Esophagus muscularis mucosa (tissue), 4 donors: ENCODE data around the gene PPTC7. TPM values are rescaled to one million over a fixed set of nuclear protein-coding genes. Genes with fewer than 3 reads are reported as not detected.

Experiments
- DNase-seq: peaks from one replicate; pipeline ENCODE4 v3.0.0-alpha.2; 2017; ENCODE audit errors: extremely low spot score
- H3K27ac ChIP-seq, 4 donors: fragments of 200-600 bp; sonication (generic); replicated peaks in 1 of 4; 1 replicate in 3 of 4; 2 replicates in 1 of 4; pipeline ENCODE4 v1.5.1; 2016 to 2019; ENCODE audit warnings: mild to moderate bottlenecking in 1 of 4
- H3K27me3 ChIP-seq, 4 donors: fragments of 200-600 bp; sonication (generic); one replicate each; pipeline versions ENCODE4 v1.5.1 to v1.6.0; 2016 to 2019
- H3K36me3 ChIP-seq, 4 donors: fragments of 200-600 bp; sonication (generic); one replicate each; pipeline ENCODE4 v1.5.1; 2016 to 2019
- H3K4me1 ChIP-seq, 4 donors: fragments of 200-600 bp; sonication (generic); one replicate each; pipeline ENCODE4 v1.5.1; 2016 to 2019
- H3K4me3 ChIP-seq, 4 donors: fragments of 200-600 bp; sonication (generic); 1 replicate in 2 of 4; 2 replicates in 2 of 4; pipeline ENCODE4 v1.5.1; 2016 to 2019; ENCODE audit warnings: mild to moderate bottlenecking in 4 of 4, moderate library complexity in 1 of 4
- H3K9me3 ChIP-seq, 4 donors: fragments of 200-600 bp; sonication (generic); 1 replicate in 3 of 4; 2 replicates in 1 of 4; pipeline ENCODE4 v1.5.1; 2016 to 2019
- EP300 ChIP-seq: sonication (generic); formaldehyde crosslinking; IDR thresholded peaks from one replicate; pipeline ENCODE4 v1.6.1; 2017; ENCODE audit warnings: antibody characterized with exemption
- POLR2A ChIP-seq: fragments of 450-650 bp; IDR thresholded peaks from one replicate; pipeline ENCODE4 v1.6.1; 2017; ENCODE audit warnings: antibody characterized with exemption, moderate library complexity, mild to moderate bottlenecking, low read depth
- POLR2AphosphoS5 ChIP-seq, 2 donors: sonication (generic); formaldehyde crosslinking; IDR thresholded peaks; one replicate each; pipeline ENCODE4 v1.6.1; 2017; ENCODE audit warnings: antibody characterized with exemption in 2 of 2
- WGBS: methylation state at CpG from one replicate; pipeline ENCODE4 v1.1.5; 2018; 5-methylcytosine and 5-hydroxymethylcytosine counted together
- intact Hi-C: fragments of 100-400 bp; cut with DNase I; formaldehyde crosslinking; loops from one replicate; pipeline ENCODE4 v1.15.1; 2023
- total RNA-seq, 4 donors: library from RNA; depleted of rRNA; stranded (reverse); fragments of >200 nt; gene quantifications; one replicate each; pipeline versions ENCODE4 v1.1.0 to v1.2.1, GENCODE V29; 2016
- TF ChIP-seq, protein P1 (sequence below), 3 experiments: fragments of 200-600 bp in 2 of 3; fragments of 450-650 bp in 1 of 3; sonication (generic) in 2 of 3; IDR thresholded peaks; one replicate each; pipeline ENCODE4 v1.5.1; 2017 to 2019; ENCODE audit warnings: antibody characterized with exemption in 3 of 3, mild to moderate bottlenecking in 2 of 3, moderate library complexity in 1 of 3

PPTC7 gene
- total RNA-seq, 4 donors from 2014 or later = 36.6 to 55.6 (median 53.2) TPM

DNA sequence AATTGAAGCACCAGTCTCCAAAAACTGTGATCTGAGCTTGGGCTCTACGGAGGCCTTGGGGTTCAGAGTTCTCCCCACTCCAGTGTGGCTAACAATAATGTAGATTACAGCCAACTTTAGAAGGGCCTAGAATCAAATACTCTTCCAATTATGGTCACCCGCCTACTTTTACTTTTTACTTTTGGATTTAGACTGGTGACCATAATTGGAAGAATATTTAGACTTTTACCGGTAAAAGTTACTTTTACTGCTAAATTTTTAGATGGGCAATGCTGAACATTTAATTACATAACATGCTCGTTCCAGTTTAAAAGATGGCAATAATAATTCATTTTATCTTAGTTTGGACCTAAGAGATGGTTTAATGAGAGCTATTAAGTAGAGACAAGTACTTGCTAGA lies 39.2 kb downstream of the PPTC7 start:
- peak overlapping the region in 1 of 4 donors; percentile 23 for H3K4me3 ChIP-seq

DNA sequence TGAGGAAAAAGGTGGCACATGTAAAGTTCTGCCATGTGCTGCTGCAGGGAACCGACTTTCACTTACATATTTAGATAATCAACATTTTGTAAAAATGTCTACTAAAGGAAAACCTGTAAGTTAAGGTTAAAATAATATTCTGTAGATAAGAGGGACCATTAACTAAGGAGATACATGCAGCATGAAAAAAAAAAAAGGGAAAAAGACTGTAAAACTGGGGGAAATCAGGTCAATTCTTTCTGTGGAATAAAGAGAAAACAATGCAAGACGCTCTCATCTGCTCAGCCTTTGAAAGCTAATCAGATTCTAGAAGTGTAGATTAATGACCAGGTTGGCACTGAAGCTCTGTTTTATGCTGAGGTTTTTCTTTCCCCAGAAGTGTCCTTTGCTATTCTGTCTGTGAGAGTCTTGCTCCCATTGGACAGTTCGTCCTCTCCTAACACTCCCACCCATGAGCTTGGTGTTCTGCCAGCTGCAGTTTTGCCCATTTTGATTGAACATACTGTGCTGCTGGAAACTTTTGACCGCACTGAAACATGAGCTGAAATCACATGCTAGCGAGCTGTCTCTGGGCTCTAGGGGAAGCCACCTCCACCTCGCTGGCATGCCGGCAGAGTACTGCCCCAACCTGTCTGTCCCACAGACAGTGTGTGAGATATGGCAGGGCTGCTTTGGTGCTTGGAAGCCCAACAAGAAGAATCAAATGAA lies 39.7 kb downstream of the PPTC7 start:
- H3K4me3 ChIP-seq = peak overlapping the region in 3 of 4 donors; percentile 10 to 23 (median 13)
- DNase-seq = peak; percentile 98
- no peaks in the 10 kb centered on the region for H3K9me3 ChIP-seq
- H3K27me3 ChIP-seq = no peaks in the 10 kb centered on the region
- peak overlapping the region; percentile 83 to 92 (median 89) for H3K27ac ChIP-seq
- intact Hi-C loops = no loop called here
- H3K4me1 ChIP-seq = peaks cover 56 to 100% (median 93%) of the 10 kb centered on the region in 4 donors
- peaks cover 0 to 27% (median 13%) of the 10 kb centered on the region in 4 donors for H3K36me3 ChIP-seq
- peak; percentile 82 to 89 for TF ChIP-seq POLR2AphosphoS5 (IDR thresholded peaks at IDR 0.05)
- peak; percentile 59 for TF ChIP-seq EP300
- TF ChIP-seq, protein P1, sequence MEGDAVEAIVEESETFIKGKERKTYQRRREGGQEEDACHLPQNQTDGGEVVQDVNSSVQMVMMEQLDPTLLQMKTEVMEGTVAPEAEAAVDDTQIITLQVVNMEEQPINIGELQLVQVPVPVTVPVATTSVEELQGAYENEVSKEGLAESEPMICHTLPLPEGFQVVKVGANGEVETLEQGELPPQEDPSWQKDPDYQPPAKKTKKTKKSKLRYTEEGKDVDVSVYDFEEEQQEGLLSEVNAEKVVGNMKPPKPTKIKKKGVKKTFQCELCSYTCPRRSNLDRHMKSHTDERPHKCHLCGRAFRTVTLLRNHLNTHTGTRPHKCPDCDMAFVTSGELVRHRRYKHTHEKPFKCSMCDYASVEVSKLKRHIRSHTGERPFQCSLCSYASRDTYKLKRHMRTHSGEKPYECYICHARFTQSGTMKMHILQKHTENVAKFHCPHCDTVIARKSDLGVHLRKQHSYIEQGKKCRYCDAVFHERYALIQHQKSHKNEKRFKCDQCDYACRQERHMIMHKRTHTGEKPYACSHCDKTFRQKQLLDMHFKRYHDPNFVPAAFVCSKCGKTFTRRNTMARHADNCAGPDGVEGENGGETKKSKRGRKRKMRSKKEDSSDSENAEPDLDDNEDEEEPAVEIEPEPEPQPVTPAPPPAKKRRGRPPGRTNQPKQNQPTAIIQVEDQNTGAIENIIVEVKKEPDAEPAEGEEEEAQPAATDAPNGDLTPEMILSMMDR (IDR thresholded peaks at IDR 0.05) = no peak
- 23% methylated on average over 7 of the region's 7 CpGs for WGBS

More for the DNA sequence above, 39.2 kb downstream of the PPTC7 start:
- intact Hi-C loops = no loop called here
- H3K36me3 ChIP-seq = peaks cover 0 to 25% (median 10%) of the 10 kb centered on the region in 4 donors
- peaks cover 56 to 100% (median 95%) of the 10 kb centered on the region in 4 donors for H3K4me1 ChIP-seq
- H3K9me3 ChIP-seq = no peaks in the 10 kb centered on the region
- H3K27ac ChIP-seq = peak overlapping the region; percentile 83 to 92 (median 89)
- WGBS = 45% methylated on average over 4 of the region's 4 CpGs
- no peak for DNase-seq
- no peak for TF ChIP-seq POLR2A
- no peak for TF ChIP-seq EP300
- TF ChIP-seq, protein P1 (IDR thresholded peaks at IDR 0.05) = no peak
- no peak for TF ChIP-seq POLR2AphosphoS5 (IDR thresholded peaks at IDR 0.05)
- H3K27me3 ChIP-seq = no peaks in the 10 kb centered on the region

DNA sequence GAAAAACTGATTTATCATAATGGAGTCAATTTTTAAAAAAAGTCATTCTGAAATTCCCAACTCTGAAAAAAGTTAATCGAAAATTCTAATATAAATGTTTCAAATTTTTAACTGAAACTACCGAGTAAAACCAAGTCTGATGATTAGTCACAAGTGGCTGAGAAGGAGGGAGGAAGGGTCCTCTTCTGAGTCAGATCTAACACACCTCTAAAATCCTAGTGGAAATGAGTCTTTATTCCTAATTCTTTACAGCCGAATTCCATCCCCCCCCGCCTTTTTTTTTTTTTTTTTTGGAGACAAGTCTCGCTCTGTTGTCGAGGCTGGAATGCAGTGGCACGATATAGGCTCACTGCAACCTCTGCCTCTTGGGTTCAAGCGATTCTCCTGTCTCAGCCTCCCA lies 43.1 kb downstream of the PPTC7 start:
- intact Hi-C loops = no loop called here
- WGBS = 88% methylated on average over 8 of the region's 8 CpGs
- peaks cover 55 to 100% (median 93%) of the 10 kb centered on the region in 4 donors for H3K4me1 ChIP-seq

DNA sequence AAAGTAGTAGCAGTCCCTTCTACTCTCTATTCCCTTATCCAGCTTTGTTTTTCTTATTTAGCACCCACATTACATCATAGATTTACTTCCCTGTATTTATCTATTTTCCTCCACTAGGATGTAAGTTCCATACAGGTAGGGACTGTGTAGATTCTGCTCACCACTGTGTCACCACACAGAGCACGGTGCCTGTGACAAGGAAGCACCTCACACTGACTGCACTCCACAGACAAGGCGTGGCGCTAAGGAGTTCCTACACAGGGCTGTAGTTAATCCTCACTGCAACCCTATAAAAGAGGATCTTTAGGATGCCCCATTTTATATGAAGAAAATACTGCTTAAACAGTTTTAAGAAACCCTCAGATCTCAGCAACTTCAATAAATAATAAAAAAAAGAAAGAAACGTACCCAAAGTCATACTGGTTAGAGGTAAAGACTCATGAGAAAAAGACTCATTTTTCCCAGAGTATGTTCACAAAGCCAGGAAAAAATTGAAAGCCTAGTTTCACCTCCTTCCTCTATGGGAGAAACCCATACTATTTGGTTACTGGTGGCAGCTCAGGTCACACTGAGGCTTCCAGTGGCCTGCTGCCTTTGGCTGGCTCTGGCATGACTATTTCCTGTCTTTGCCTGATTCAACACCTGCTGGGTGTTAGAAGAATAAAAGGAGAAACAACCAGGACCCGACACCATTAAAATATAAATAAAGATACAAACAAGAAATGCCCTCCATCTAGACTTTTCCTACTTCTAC lies 44.1 kb downstream of the PPTC7 start:
- intact Hi-C loops = no loop called here

More for the DNA sequence above, 43.1 kb downstream of the PPTC7 start:
- Histone ChIP-seq H3K27me3 (no peaks in the 10 kb centered on the region), H3K36me3 (peaks cover 0 to 51% (median 25%) of the 10 kb centered on the region in 4 donors), H3K4me3 (no peak overlapping the region), H3K27ac (peak overlapping the region; percentile 83 to 92 (median 89)), H3K9me3 (no peaks in the 10 kb centered on the region)
- TF ChIP-seq, protein P1 (IDR thresholded peaks at IDR 0.05) = no peak
- TF ChIP-seq POLR2A = no peak
- TF ChIP-seq POLR2AphosphoS5 (IDR thresholded peaks at IDR 0.05) = no peak
- no peak for TF ChIP-seq EP300
- DNase-seq = no peak

More for the DNA sequence above, 44.1 kb downstream of the PPTC7 start:
- DNase-seq = no peak
- Histone ChIP-seq H3K4me1 (peaks cover 51 to 98% (median 93%) of the 10 kb centered on the region in 4 donors), H3K36me3 (peaks cover 0 to 50% (median 25%) of the 10 kb centered on the region in 4 donors), H3K4me3 (no peak overlapping the region), H3K9me3 (no peaks in the 10 kb centered on the region), H3K27me3 (no peaks in the 10 kb centered on the region), H3K27ac (peak overlapping the region; percentile 83 to 92 (median 89))
- TF ChIP-seq, protein P1 (IDR thresholded peaks at IDR 0.05) = no peak
- no peak for TF ChIP-seq POLR2AphosphoS5 (IDR thresholded peaks at IDR 0.05)
- TF ChIP-seq EP300 = no peak
- TF ChIP-seq POLR2A = no peak
- 95% methylated on average over 5 of the region's 5 CpGs for WGBS
